Erythroblast (primary cell): Measurements from ENCODE around the gene YDJC.

ENCODE experiments used
- GATA1 ChIP-seq: IDR thresholded peaks from 2 replicates; pipeline ENCODE4 v1.6.1; 2011; ENCODE audit warnings: low read depth, mild to moderate bottlenecking, control low read depth, low read length, moderate library complexity
- POLR2A ChIP-seq: IDR thresholded peaks from 2 replicates; pipeline ENCODE4 v1.6.1; 2011; ENCODE audit warnings: mild to moderate bottlenecking, low read length

GRCh38 chr22:21613553-21614233, 16.1 kb downstream of the YDJC start:
- no peak for TF ChIP-seq POLR2A
- no peak for TF ChIP-seq GATA1
